HG02938 (cell line): Measurements from ENCODE around the gene DDX47.
"Not testable (repeated sequence)": the region's sequence is repeated elsewhere in the genome, so short reads cannot be mapped to it uniquely, and the experiment has no call there.

Source experiments
- ATAC-seq: cut with Tn5 transposase; IDR thresholded peaks from one replicate; pipeline ENCODE4 v1.9.1; 2021; ENCODE audit warnings: mild to moderate bottlenecking, moderate library complexity; ENCODE audit not compliant: unreplicated experiment

Gene DDX47

GRCh38 chr12:12819752-12820311, 6.7 kb downstream of the DDX47 start:
- ATAC-seq, result no peak

- ATAC-seq, result not testable (repeated sequence)
These were observed 7.2 kb downstream of the DDX47 start for GRCh38 chr12:12820376-12820775.

- peak; percentile 68 for ATAC-seq
These were observed 8.8 kb downstream of the DDX47 start for GRCh38 chr12:12821975-12822374.

- ATAC-seq, result no peak
These were observed 9.7 kb downstream of the DDX47 start for GRCh38 chr12:12822886-12823285.

- no peak for ATAC-seq
These were observed 10.2 kb downstream of the DDX47 start for GRCh38 chr12:12823300-12823699.

- ATAC-seq, result no peak
These were observed 10.7 kb downstream of the DDX47 start for GRCh38 chr12:12823811-12824210.

GRCh38 chr12:12835378-12836146, 22.4 kb downstream of the DDX47 start:
- ATAC-seq, result no peak

GRCh38 chr12:12836571-12836970, 23.4 kb downstream of the DDX47 start:
- no peak for ATAC-seq

GRCh38 chr12:12837025-12837812, 24.1 kb downstream of the DDX47 start:
- ATAC-seq, result peak; percentile 51

- no peak for ATAC-seq
These were observed 24.6 kb downstream of the DDX47 start for GRCh38 chr12:12837813-12838153.

- ATAC-seq, result no peak
These were observed 25.9 kb downstream of the DDX47 start for GRCh38 chr12:12839003-12839395.

GRCh38 chr12:12839439-12839838, 26.3 kb downstream of the DDX47 start:
- ATAC-seq, result not testable (repeated sequence)

GRCh38 chr12:12839873-12840579, 26.9 kb downstream of the DDX47 start:
- no peak for ATAC-seq

GRCh38 chr12:12840580-12840899, 27.4 kb downstream of the DDX47 start:
- ATAC-seq, result no peak

- ATAC-seq, result not testable (repeated sequence)
These were observed 28.3 kb downstream of the DDX47 start for GRCh38 chr12:12841428-12841827.

GRCh38 chr12:12845794-12846243, 32.7 kb downstream of the DDX47 start:
- ATAC-seq, result no peak

- not testable (repeated sequence) for ATAC-seq
These were observed 33.6 kb downstream of the DDX47 start for GRCh38 chr12:12846780-12847179.

- no peak for ATAC-seq
These were observed 40.3 kb downstream of the DDX47 start for GRCh38 chr12:12853435-12853834.

- ATAC-seq, result no peak
These were observed 46.5 kb downstream of the DDX47 start for GRCh38 chr12:12859690-12860089.

GRCh38 chr12:12864243-12864642, 51.1 kb downstream of the DDX47 start:
- ATAC-seq, result no peak

GRCh38 chr12:12868477-12869235, 55.5 kb downstream of the DDX47 start:
- no peak for ATAC-seq
